Keratinocyte (primary cell): ENCODE results near the gene SPOCK1. TPM values are rescaled to one million over a fixed set of nuclear protein-coding genes. Genes with fewer than 3 reads are reported as not detected.

Experiments
- DNase-seq: peaks from one replicate; pipeline ENCODE4 v3.0.0-alpha.2; 2011; ENCODE audit warnings: low read depth, missing footprints, low spot score
- FAIRE-seq: peaks from 2 replicates; lab custom pipeline; 2011; peaks lifted over from hg19 to GRCh38; lab: Jason Lieb, UNC
- H2AFZ ChIP-seq: 2 replicates; pipeline ENCODE4 v1.6.0; 2012; ENCODE audit warnings: low read length, control low read depth, inconsistent platforms; ENCODE audit not compliant: control insufficient read depth
- H3K27ac ChIP-seq: 2 replicates; pipeline ENCODE4 v1.5.1; 2011; ENCODE audit warnings: low read length; ENCODE audit not compliant: control insufficient read depth, insufficient read depth
- H3K27me3 ChIP-seq: 3 replicates; pipeline ENCODE4 v1.6.0; 2011; ENCODE audit warnings: low read length; ENCODE audit not compliant: control insufficient read depth, insufficient read depth; ENCODE audit errors: extremely low read depth
- H3K36me3 ChIP-seq, 2 experiments: 2 replicates in 1 of 2; 3 replicates in 1 of 2; pipeline ENCODE4 v1.5.1; 2011; ENCODE audit warnings: low read length in 2 of 2, mild to moderate bottlenecking in 1 of 2; ENCODE audit not compliant: control insufficient read depth in 2 of 2, insufficient read depth in 2 of 2; ENCODE audit errors: extremely low read depth in 1 of 2
- H3K4me1 ChIP-seq: 3 replicates; pipeline ENCODE4 v1.5.1; 2011; ENCODE audit warnings: low read length; ENCODE audit not compliant: control insufficient read depth, insufficient read depth; ENCODE audit errors: extremely low read depth
- H3K4me2 ChIP-seq: 3 replicates; pipeline ENCODE4 v1.6.0; 2011; ENCODE audit warnings: low read depth, low read length; ENCODE audit not compliant: control insufficient read depth, insufficient read depth; ENCODE audit errors: extremely low read depth
- H3K4me3 ChIP-seq, 3 experiments: fragments of 200-600 bp in 1 of 3; sonication (generic) in 1 of 3; 2 replicates in 2 of 3; 3 replicates in 1 of 3; pipeline ENCODE4 v1.5.1; 2011 to 2016; ENCODE audit warnings: low read length in 3 of 3, mild to moderate bottlenecking in 3 of 3, control low read depth in 2 of 3, inconsistent platforms in 1 of 3, low read depth in 1 of 3, mixed read lengths in 1 of 3, mixed run types in 1 of 3, moderate library complexity in 1 of 3; ENCODE audit not compliant: control insufficient read depth in 2 of 3, insufficient read depth in 2 of 3; ENCODE audit errors: extremely low read depth in 1 of 3
- H3K79me2 ChIP-seq: 2 replicates; pipeline ENCODE4 v1.6.0; 2012; ENCODE audit warnings: low read length; ENCODE audit not compliant: control insufficient read depth, insufficient read depth
- H3K9ac ChIP-seq: 3 replicates; pipeline ENCODE4 v1.6.0; 2011; ENCODE audit warnings: low read length; ENCODE audit not compliant: control insufficient read depth, insufficient read depth; ENCODE audit errors: extremely low read depth
- H3K9me1 ChIP-seq: 3 replicates; pipeline ENCODE4 v1.6.0; 2011; ENCODE audit warnings: low read length; ENCODE audit not compliant: control insufficient read depth, insufficient read depth; ENCODE audit errors: extremely low read depth
- H3K9me3 ChIP-seq: 2 replicates; pipeline ENCODE4 v1.5.1; 2012; ENCODE audit warnings: low read depth, low read length; ENCODE audit not compliant: control insufficient read depth
- H4K20me1 ChIP-seq: 3 replicates; pipeline ENCODE4 v1.6.0; 2011; ENCODE audit warnings: low read length; ENCODE audit not compliant: control insufficient read depth, insufficient read depth; ENCODE audit errors: extremely low read depth
- CTCF ChIP-seq, 3 experiments: IDR thresholded peaks in 1 of 3; conservative IDR thresholded peaks in 1 of 3; optimal IDR thresholded peaks in 1 of 3; 2 replicates in 2 of 3; 3 replicates in 1 of 3; pipeline versions ENCODE3 to v1.5.1; 2011; ENCODE audit warnings: low read length in 3 of 3, mild to moderate bottlenecking in 3 of 3, moderate library complexity in 2 of 3, control low read depth in 1 of 3, inconsistent platforms in 1 of 3; ENCODE audit not compliant: insufficient read depth in 2 of 3; ENCODE audit errors: extremely low read depth in 1 of 3
- EZH2 ChIP-seq: IDR thresholded peaks from one replicate; pipeline ENCODE4 v1.6.1; 2012; ENCODE audit warnings: inconsistent platforms, mild to moderate bottlenecking, low read length, moderate library complexity
- dilution Hi-C: fragments of 300-500 bp; cut with MboI; formaldehyde crosslinking; loops from one replicate; pipeline ENCODE4 v1.7.0; 2020; ENCODE audit warnings: low sequenced_read_pairs; ENCODE audit not compliant: extremely low pct_ligation_motif_present
- polyA plus RNA-seq, 5 experiments: library from polyadenylated mRNA; depleted of rRNA in 3 of 5; stranded (reverse) in 3 of 5; stranded (forward) in 1 of 5; unstranded in 1 of 5; fragments of >200 nt; gene quantifications; 1 replicate in 1 of 5; 2 replicates in 3 of 5; 3 replicates in 1 of 5; pipeline versions ENCODE4 v1.2.1 to v1.2.3, GENCODE V29; 2011 to 2012; ENCODE audit warnings: missing spikeins in 2 of 5, low read depth in 1 of 5, low replicate concordance in 1 of 5

The SPOCK1 gene
- polyA plus RNA-seq, 1 donor (not counting 4 experiments of a cell fraction or from before 2014, with no cell fraction given), result 5.5 TPM

- TF ChIP-seq CTCF (optimal IDR thresholded peaks at IDR 0.05 in 1 of 3, IDR thresholded peaks at IDR 0.05 in 1 of 3, conservative IDR thresholded peaks at IDR 0.05 in 1 of 3; ENCODE audit: extremely low read depth in 1 of 3, insufficient read depth in 2 of 3, low read length in 3 of 3) (no peak), EZH2 (no peak)
- Histone ChIP-seq H2AFZ (no peak overlapping the region), H3K4me1 (peaks cover 16% of the 10 kb centered on the region), H3K27me3 (no peaks in the 10 kb centered on the region), H3K36me3 (no peaks in the 10 kb centered on the region), H3K4me3 (no peak overlapping the region), H3K4me2 (no peak overlapping the region), H4K20me1 (no peaks in the 10 kb centered on the region), H3K9me3 (no peaks in the 10 kb centered on the region), H3K9me1 (no peaks in the 10 kb centered on the region), H3K9ac (no peak overlapping the region), H3K79me2 (no peaks in the 10 kb centered on the region), H3K27ac (no peak overlapping the region)
- DNase-seq (no peak), FAIRE-seq (no peak)
- dilution Hi-C loops, result no loop called here
Observed at GRCh38 chr5:137200906-137201700, 298.0 kb downstream of the SPOCK1 start.

GRCh38 chr5:137199966-137200365, 299.2 kb downstream of the SPOCK1 start:
- no peak for FAIRE-seq
- no peaks in the 10 kb centered on the region for H3K36me3 ChIP-seq
- H3K4me3 ChIP-seq, result no peak overlapping the region
- dilution Hi-C loops, result no loop called here
- H3K27ac ChIP-seq, result no peak overlapping the region
- H3K4me2 ChIP-seq, result no peak overlapping the region
- H3K9me3 ChIP-seq, result no peaks in the 10 kb centered on the region
- H3K79me2 ChIP-seq, result no peaks in the 10 kb centered on the region
- DNase-seq, result no peak
- no peaks in the 10 kb centered on the region for H3K9me1 ChIP-seq
- H3K4me1 ChIP-seq, result peaks cover 9% of the 10 kb centered on the region
- no peak overlapping the region for H2AFZ ChIP-seq
- TF ChIP-seq CTCF (optimal IDR thresholded peaks at IDR 0.05 in 1 of 3, IDR thresholded peaks at IDR 0.05 in 1 of 3, conservative IDR thresholded peaks at IDR 0.05 in 1 of 3; ENCODE audit: extremely low read depth in 1 of 3, insufficient read depth in 2 of 3, low read length in 3 of 3), result peak in 2 of 3 experiments; percentile 9 to 53
- no peak for TF ChIP-seq EZH2
- no peaks in the 10 kb centered on the region for H3K27me3 ChIP-seq
- H3K9ac ChIP-seq, result no peak overlapping the region
- H4K20me1 ChIP-seq, result no peaks in the 10 kb centered on the region
